Osteoblast (primary cell): ENCODE results near the gene COL9A1. TPM values are rescaled to one million over a fixed set of nuclear protein-coding genes. Genes with fewer than 3 reads are reported as not detected.

ENCODE experiments used
- DNase-seq: peaks from one replicate; pipeline ENCODE4 v3.0.0; 2011; ENCODE audit warnings: low spot score, mixed read lengths; ENCODE audit not compliant: insufficient read length; ENCODE audit errors: missing footprints
- H2AFZ ChIP-seq: 2 replicates; pipeline ENCODE4 v1.6.0; 2011; ENCODE audit warnings: mild to moderate bottlenecking, low read length
- H3K27ac ChIP-seq: 2 replicates; pipeline ENCODE4 v1.5.1; 2011; ENCODE audit warnings: mild to moderate bottlenecking, low read depth, low read length, moderate library complexity
- H3K27me3 ChIP-seq: 2 replicates; pipeline ENCODE4 v1.6.0; 2012; ENCODE audit warnings: mild to moderate bottlenecking, control low read depth, inconsistent platforms, low read length, moderate library complexity; ENCODE audit not compliant: insufficient read depth
- H3K36me3 ChIP-seq: 2 replicates; pipeline ENCODE4 v1.5.1; 2011; ENCODE audit warnings: mild to moderate bottlenecking, low read length, control low read depth, moderate library complexity; ENCODE audit not compliant: insufficient read depth
- H3K4me1 ChIP-seq: 2 replicates; pipeline ENCODE4 v1.5.1; 2011; ENCODE audit warnings: mild to moderate bottlenecking, low read length, control low read depth, moderate library complexity; ENCODE audit not compliant: insufficient read depth
- H3K4me2 ChIP-seq: 2 replicates; pipeline ENCODE4 v1.6.0; 2011; ENCODE audit warnings: mild to moderate bottlenecking, low read length; ENCODE audit not compliant: insufficient read depth
- H3K4me3 ChIP-seq: fragments of 200-600 bp; sonication (generic); 3 replicates; pipeline ENCODE4 v1.5.1; 2012; ENCODE audit warnings: mild to moderate bottlenecking, low read length, inconsistent platforms; ENCODE audit not compliant: insufficient read depth
- H3K79me2 ChIP-seq: 2 replicates; pipeline ENCODE4 v1.6.0; 2012; ENCODE audit warnings: mild to moderate bottlenecking, low read length, control low read depth, inconsistent platforms; ENCODE audit not compliant: insufficient read depth
- H3K9me3 ChIP-seq: 2 replicates; pipeline ENCODE4 v1.5.1; 2011; ENCODE audit warnings: low read depth, low read length, control low read depth
- H4K20me1 ChIP-seq: 2 replicates; pipeline ENCODE4 v1.6.0; 2012; ENCODE audit warnings: mild to moderate bottlenecking, low read length, control low read depth; ENCODE audit not compliant: insufficient read depth
- total RNA-seq: library from RNA; depleted of rRNA; stranded (reverse); fragments of >200 nt; gene quantifications from 2 replicates; pipeline ENCODE4 v1.2.3, GENCODE V29; 2012
- TF ChIP-seq, protein P1 (sequence below): IDR thresholded peaks from 2 replicates; pipeline ENCODE4 v1.5.1; 2011; ENCODE audit warnings: mild to moderate bottlenecking, low read depth, low read length, moderate library complexity; ENCODE audit errors: extremely low read depth

COL9A1 gene
- total RNA-seq, 1 donor = not detected

DNA sequence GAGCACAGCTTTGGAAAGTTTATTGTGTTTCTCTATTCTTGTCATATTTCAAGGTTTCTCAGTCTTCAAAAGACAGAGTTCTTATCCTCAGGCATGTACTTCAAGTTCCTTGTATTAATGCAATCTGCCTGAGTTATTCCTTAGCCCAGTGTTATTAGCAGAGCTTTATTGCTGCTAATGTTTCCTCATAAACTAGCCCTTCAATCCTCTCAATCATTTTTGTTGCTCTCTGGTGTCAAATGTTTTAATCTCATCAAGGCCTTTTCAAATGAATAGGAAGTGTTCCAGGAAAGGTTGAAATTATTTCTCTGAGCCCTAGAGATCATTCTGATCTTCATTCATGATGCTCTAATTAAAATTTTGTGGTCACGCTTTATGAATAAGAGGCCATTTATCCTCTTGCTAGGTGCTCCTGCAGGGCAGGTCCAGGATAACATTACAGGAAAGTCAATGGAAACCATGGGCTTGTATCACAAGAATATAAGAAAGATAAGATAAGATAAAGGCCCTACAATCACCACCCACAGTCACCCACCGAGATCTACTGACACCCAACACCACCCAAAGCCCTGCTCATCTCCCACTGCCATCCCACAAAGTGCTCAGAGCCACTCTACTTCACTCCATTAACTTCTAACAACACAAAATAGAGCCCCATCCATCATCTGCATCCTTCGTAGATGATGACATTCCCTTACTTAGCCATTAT is 125.9 kb downstream of the COL9A1 start:
- Histone ChIP-seq H4K20me1 (no peaks in the 10 kb centered on the region), H3K4me3 (no peak overlapping the region), H3K36me3 (no peaks in the 10 kb centered on the region), H3K4me1 (no peaks in the 10 kb centered on the region), H3K4me2 (no peak overlapping the region), H3K27ac (no peak overlapping the region), H3K79me2 (no peaks in the 10 kb centered on the region), H3K27me3 (no peaks in the 10 kb centered on the region), H2AFZ (no peak overlapping the region), H3K9me3 (no peaks in the 10 kb centered on the region)
- DNase-seq = no peak
- TF ChIP-seq, protein P1, sequence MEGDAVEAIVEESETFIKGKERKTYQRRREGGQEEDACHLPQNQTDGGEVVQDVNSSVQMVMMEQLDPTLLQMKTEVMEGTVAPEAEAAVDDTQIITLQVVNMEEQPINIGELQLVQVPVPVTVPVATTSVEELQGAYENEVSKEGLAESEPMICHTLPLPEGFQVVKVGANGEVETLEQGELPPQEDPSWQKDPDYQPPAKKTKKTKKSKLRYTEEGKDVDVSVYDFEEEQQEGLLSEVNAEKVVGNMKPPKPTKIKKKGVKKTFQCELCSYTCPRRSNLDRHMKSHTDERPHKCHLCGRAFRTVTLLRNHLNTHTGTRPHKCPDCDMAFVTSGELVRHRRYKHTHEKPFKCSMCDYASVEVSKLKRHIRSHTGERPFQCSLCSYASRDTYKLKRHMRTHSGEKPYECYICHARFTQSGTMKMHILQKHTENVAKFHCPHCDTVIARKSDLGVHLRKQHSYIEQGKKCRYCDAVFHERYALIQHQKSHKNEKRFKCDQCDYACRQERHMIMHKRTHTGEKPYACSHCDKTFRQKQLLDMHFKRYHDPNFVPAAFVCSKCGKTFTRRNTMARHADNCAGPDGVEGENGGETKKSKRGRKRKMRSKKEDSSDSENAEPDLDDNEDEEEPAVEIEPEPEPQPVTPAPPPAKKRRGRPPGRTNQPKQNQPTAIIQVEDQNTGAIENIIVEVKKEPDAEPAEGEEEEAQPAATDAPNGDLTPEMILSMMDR = no peak

DNA sequence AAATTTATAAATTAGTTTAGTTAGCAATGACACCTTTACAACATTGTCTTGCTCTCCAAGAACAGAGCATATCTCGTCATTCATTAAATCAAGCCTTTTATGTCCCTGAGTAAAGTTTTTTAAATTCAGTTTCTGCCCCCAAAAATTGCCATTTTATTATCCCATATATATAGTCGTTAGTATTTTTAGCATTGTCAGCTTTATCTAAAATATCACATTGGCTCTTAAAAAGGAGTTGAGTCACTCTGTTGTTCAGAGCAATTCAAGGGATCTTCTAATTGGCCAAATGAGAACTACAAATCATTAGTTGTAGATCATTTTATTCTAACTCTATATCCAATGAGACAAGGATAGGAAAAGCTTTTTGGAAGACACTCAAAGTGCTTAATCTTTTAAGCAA is 127.1 kb downstream of the COL9A1 start:
- H3K4me3 ChIP-seq = no peak overlapping the region
- H4K20me1 ChIP-seq = no peaks in the 10 kb centered on the region
- H2AFZ ChIP-seq = no peak overlapping the region
- H3K4me1 ChIP-seq = no peaks in the 10 kb centered on the region
- no peaks in the 10 kb centered on the region for H3K27me3 ChIP-seq
- H3K9me3 ChIP-seq = no peaks in the 10 kb centered on the region
- no peak for DNase-seq
- TF ChIP-seq, protein P1 = no peak
- no peaks in the 10 kb centered on the region for H3K79me2 ChIP-seq
- no peak overlapping the region for H3K27ac ChIP-seq
- H3K36me3 ChIP-seq = no peaks in the 10 kb centered on the region
- no peak overlapping the region for H3K4me2 ChIP-seq

DNA sequence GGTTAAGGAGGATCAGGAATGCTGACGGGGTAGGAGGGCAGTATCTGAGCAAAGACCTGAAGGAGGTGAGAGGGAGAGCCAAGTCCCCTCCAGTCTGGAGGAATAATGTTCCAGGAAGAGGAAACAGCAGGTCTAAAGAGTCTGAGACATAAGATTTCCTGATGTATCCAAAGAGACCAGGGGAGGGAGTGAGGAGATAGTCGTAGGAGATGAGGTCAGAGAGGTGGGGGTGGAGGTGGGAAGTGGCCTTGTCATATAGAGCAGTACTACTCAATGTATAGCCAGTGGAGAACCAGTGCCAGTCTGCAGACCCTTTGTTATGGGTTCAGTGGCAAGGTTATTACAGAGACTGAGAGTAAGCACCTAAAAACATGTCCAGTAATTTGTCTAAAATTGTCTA is 130.6 kb downstream of the COL9A1 start:
- peak; percentile 23 for DNase-seq
- H3K4me1 ChIP-seq = no peaks in the 10 kb centered on the region
- no peaks in the 10 kb centered on the region for H3K9me3 ChIP-seq
- no peak overlapping the region for H2AFZ ChIP-seq
- no peaks in the 10 kb centered on the region for H3K79me2 ChIP-seq
- no peaks in the 10 kb centered on the region for H4K20me1 ChIP-seq
- H3K27me3 ChIP-seq = no peaks in the 10 kb centered on the region
- H3K4me3 ChIP-seq = no peak overlapping the region
- TF ChIP-seq, protein P1 = no peak
- H3K4me2 ChIP-seq = no peak overlapping the region
- H3K27ac ChIP-seq = no peak overlapping the region
- no peaks in the 10 kb centered on the region for H3K36me3 ChIP-seq

DNA sequence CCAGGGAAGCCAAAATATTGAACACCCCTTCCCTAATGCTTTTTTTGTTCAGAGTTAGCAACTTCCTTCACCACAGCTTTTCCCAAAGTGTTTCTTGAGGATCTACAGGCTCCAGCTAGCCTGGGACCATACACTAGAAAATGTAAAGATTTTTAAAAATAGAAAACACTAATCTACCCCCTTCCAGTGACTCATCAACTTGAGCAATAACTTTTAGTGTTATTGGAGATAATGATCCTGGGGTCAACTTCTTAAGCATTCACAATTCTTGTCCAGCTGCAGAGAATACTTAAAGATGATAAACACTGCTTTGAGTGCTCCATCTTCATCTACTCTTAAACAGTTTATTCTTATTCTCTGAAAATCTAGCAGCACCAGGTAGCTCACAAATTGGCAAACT is 131.6 kb downstream of the COL9A1 start:
- H3K4me3 ChIP-seq = no peak overlapping the region
- no peaks in the 10 kb centered on the region for H4K20me1 ChIP-seq
- no peak overlapping the region for H3K4me2 ChIP-seq
- H3K36me3 ChIP-seq = no peaks in the 10 kb centered on the region
- DNase-seq = no peak
- no peaks in the 10 kb centered on the region for H3K4me1 ChIP-seq
- no peaks in the 10 kb centered on the region for H3K9me3 ChIP-seq
- H2AFZ ChIP-seq = no peak overlapping the region
- H3K27me3 ChIP-seq = no peaks in the 10 kb centered on the region
- no peaks in the 10 kb centered on the region for H3K79me2 ChIP-seq
- TF ChIP-seq, protein P1 = no peak
- H3K27ac ChIP-seq = no peak overlapping the region
